K562 (cell line): ENCODE results near the gene TP73. TPM values are rescaled to one million over a fixed set of nuclear protein-coding genes. Genes with fewer than 3 reads are reported as not detected.

Source experiments
- BRF1 ChIP-seq: IDR thresholded peaks from 3 replicates; pipeline ENCODE4 v1.6.1; 2011; ENCODE audit warnings: borderline replicate concordance, mild to moderate bottlenecking; ENCODE audit not compliant: insufficient read length; ENCODE audit errors: extremely low read depth
- HMGXB4 ChIP-seq: sonication (generic); formaldehyde crosslinking; IDR thresholded peaks from 2 replicates; pipeline ENCODE4 v1.8.1; 2023; ENCODE audit warnings: mild to moderate bottlenecking, missing genetic modification reagents
- KDM5B ChIP-seq: fragments of 200-600 bp; sonication (generic); IDR thresholded peaks from 2 replicates; pipeline ENCODE4 v1.6.1; 2012; ENCODE audit warnings: low read depth, mild to moderate bottlenecking, moderate library complexity, low read length, control low read depth, inconsistent platforms; ENCODE audit not compliant: insufficient replicate concordance
- L3MBTL2 ChIP-seq: fragments of 450-650 bp; IDR thresholded peaks from 2 replicates; pipeline ENCODE4 v1.6.1; 2016; ENCODE audit warnings: mild to moderate bottlenecking, moderate library complexity
- MAFG ChIP-seq: fragments of 450-650 bp; conservative IDR thresholded peaks from 2 replicates; pipeline ENCODE4 v1.6.1; 2016; ENCODE audit warnings: missing genetic modification characterization, missing compliant biosample characterization
- OTX1 ChIP-seq: fragments of 450-650 bp; formaldehyde crosslinking; IDR thresholded peaks from 2 replicates; pipeline ENCODE4 v1.4.0; 2022; ENCODE audit warnings: mild to moderate bottlenecking
- PHF8 ChIP-seq: fragments of 200-600 bp; sonication (generic); IDR thresholded peaks from 2 replicates; pipeline ENCODE4 v1.6.1; 2012; ENCODE audit warnings: mixed run types, mild to moderate bottlenecking, inconsistent platforms, low read length, moderate library complexity, borderline replicate concordance
- PML ChIP-seq: IDR thresholded peaks from 2 replicates; pipeline ENCODE4 v1.6.1; 2012; ENCODE audit warnings: low read length, inconsistent platforms
- PTBP1 ChIP-seq: fragments of 200-400 bp; formaldehyde crosslinking; IDR thresholded peaks from 2 replicates; pipeline ENCODE4 v1.6.1; 2017; ENCODE audit warnings: low read depth, low read length
- SIN3B ChIP-seq: fragments of 450-650 bp; IDR thresholded peaks from 2 replicates; pipeline ENCODE4 v1.6.1; 2017; ENCODE audit warnings: low read depth, mild to moderate bottlenecking, moderate library complexity
- SMAD3 ChIP-seq: fragments of 450-650 bp; formaldehyde crosslinking; conservative IDR thresholded peaks from 2 replicates; pipeline ENCODE4 v1.4.0; 2020; ENCODE audit warnings: mild to moderate bottlenecking
- SNAPC5 ChIP-seq: fragments of 250-450 bp; sonication (Bioruptor Pico); IDR thresholded peaks from 2 replicates; pipeline ENCODE4 v1.8.0; 2021; ENCODE audit warnings: moderate library complexity, mild to moderate bottlenecking, inconsistent platforms
- SP1 ChIP-seq: sonication (generic); formaldehyde crosslinking; IDR thresholded peaks from 2 replicates; pipeline ENCODE4 v1.8.1; 2022; ENCODE audit warnings: mild to moderate bottlenecking, missing genetic modification reagents
- TBP ChIP-seq: optimal IDR thresholded peaks from 2 replicates; pipeline ENCODE3; 2011; ENCODE audit warnings: low read depth, low read length, improper control_type of control experiment
- USF1 ChIP-seq: sonication (generic); formaldehyde crosslinking; IDR thresholded peaks from 2 replicates; pipeline ENCODE4 v1.9.0; 2022; ENCODE audit warnings: mild to moderate bottlenecking, missing genetic modification reagents
- ZNF75A ChIP-seq: fragments of 450-650 bp; formaldehyde crosslinking; IDR thresholded peaks from 2 replicates; pipeline ENCODE4 v1.4.0; 2020; ENCODE audit warnings: mild to moderate bottlenecking
- polyA plus RNA-seq, 8 experiments: library from polyadenylated mRNA; depleted of rRNA in 4 of 8; stranded (reverse) in 5 of 8; unstranded in 3 of 8; fragments of >200 nt; fragmentation: Nextera tagmentation in 2 of 8; fragmentation: Illumina TruSeq in 1 of 8; extraction: Ambion mirVana in 2 of 8; extraction: Trizol in 1 of 8; gene quantifications; 2 replicates each; pipeline versions ENCODE4 v1.2.1 to v1.2.3, GENCODE V29; 2011 to 2014; ENCODE audit warnings: inconsistent platforms in 1 of 8, missing spikeins in 1 of 8
- total RNA-seq, 7 experiments: library from RNA; depleted of rRNA in 6 of 7; stranded (reverse); fragments of >200 nt in 6 of 7; fragmentation: Illumina TruSeq in 2 of 7; extraction: Trizol in 2 of 7; gene quantifications; 2 replicates each; pipeline versions ENCODE4 v1.2.1 to v1.2.3, GENCODE V29; 2011 to 2021; ENCODE audit warnings: low replicate concordance in 1 of 7
- TF ChIP-seq, protein P1 (sequence below): sonication (generic); formaldehyde crosslinking; IDR thresholded peaks from 2 replicates; pipeline ENCODE4 v1.8.1; 2023; ENCODE audit warnings: mild to moderate bottlenecking, missing genetic modification reagents
- TF ChIP-seq, protein P2 (sequence below): fragments of 450-650 bp; formaldehyde crosslinking; IDR thresholded peaks from 2 replicates; pipeline ENCODE4 v1.4.0; 2020; ENCODE audit warnings: mild to moderate bottlenecking, moderate library complexity
- TF ChIP-seq, protein P3 (sequence below), 2 experiments: fragments of 450-650 bp in 1 of 2; sonication (generic) in 1 of 2; formaldehyde crosslinking in 1 of 2; IDR thresholded peaks in 1 of 2; conservative IDR thresholded peaks in 1 of 2; 2 replicates each; pipeline versions ENCODE4 v1.6.1 to v1.8.1; 2016 to 2023; ENCODE audit warnings: mild to moderate bottlenecking in 2 of 2, moderate library complexity in 2 of 2, inconsistent platforms in 1 of 2, missing genetic modification reagents in 1 of 2

The TP73 gene
- total and polyA plus RNA-seq, 9 of the 15 experiments (the other 6 are each of a cell fraction or from before 2014, with no cell fraction given): 0.07 to 1.6 (median 0.40) TPM; not detected in 2

- TF ChIP-seq, protein P1, sequence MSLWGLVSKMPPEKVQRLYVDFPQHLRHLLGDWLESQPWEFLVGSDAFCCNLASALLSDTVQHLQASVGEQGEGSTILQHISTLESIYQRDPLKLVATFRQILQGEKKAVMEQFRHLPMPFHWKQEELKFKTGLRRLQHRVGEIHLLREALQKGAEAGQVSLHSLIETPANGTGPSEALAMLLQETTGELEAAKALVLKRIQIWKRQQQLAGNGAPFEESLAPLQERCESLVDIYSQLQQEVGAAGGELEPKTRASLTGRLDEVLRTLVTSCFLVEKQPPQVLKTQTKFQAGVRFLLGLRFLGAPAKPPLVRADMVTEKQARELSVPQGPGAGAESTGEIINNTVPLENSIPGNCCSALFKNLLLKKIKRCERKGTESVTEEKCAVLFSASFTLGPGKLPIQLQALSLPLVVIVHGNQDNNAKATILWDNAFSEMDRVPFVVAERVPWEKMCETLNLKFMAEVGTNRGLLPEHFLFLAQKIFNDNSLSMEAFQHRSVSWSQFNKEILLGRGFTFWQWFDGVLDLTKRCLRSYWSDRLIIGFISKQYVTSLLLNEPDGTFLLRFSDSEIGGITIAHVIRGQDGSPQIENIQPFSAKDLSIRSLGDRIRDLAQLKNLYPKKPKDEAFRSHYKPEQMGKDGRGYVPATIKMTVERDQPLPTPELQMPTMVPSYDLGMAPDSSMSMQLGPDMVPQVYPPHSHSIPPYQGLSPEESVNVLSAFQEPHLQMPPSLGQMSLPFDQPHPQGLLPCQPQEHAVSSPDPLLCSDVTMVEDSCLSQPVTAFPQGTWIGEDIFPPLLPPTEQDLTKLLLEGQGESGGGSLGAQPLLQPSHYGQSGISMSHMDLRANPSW (CRISPR knock-in tag): 0 out of 2 replicates have a peak, but pooled peaks have one; percentile 79
- TF ChIP-seq SP1 (CRISPR knock-in tag) (0 out of 2 replicates have a peak, but pooled peaks have one; percentile 29), TBP (peak; percentile 55), OTX1 (CRISPR knock-in tag) (no peak), PHF8 (peak; percentile 73; the same call in 1 of the 2 replicates), ZNF75A (no peak), SMAD3 (CRISPR knock-in tag) (no peak), BRF1 (no peak), L3MBTL2 (peak; percentile 93), SNAPC5 (no peak), PML (0 out of 2 replicates have a peak, but pooled peaks have one; percentile 24), USF1 (peak; percentile 65), SIN3B (peak; percentile 64; the same call in 1 of the 2 replicates), HMGXB4 (CRISPR knock-in tag) (0 out of 2 replicates have a peak, but pooled peaks have one; percentile 72), KDM5B (peak; percentile 67), PTBP1 (no peak), MAFG (tag) (no peak)
- TF ChIP-seq, protein P2, sequence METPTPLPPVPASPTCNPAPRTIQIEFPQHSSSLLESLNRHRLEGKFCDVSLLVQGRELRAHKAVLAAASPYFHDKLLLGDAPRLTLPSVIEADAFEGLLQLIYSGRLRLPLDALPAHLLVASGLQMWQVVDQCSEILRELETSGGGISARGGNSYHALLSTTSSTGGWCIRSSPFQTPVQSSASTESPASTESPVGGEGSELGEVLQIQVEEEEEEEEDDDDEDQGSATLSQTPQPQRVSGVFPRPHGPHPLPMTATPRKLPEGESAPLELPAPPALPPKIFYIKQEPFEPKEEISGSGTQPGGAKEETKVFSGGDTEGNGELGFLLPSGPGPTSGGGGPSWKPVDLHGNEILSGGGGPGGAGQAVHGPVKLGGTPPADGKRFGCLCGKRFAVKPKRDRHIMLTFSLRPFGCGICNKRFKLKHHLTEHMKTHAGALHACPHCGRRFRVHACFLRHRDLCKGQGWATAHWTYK (CRISPR knock-in tag): 0 out of 2 replicates have a peak, but pooled peaks have one; percentile 26
- TF ChIP-seq, protein P3, sequence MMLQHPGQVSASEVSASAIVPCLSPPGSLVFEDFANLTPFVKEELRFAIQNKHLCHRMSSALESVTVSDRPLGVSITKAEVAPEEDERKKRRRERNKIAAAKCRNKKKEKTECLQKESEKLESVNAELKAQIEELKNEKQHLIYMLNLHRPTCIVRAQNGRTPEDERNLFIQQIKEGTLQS (IDR thresholded peaks at IDR 0.05): no peak
- TF ChIP-seq, protein P3 (CRISPR knock-in tag; conservative IDR thresholded peaks at IDR 0.05): no peak
These were observed 119.9 kb downstream of the TP73 start (continued) for GRCh38 chr1:3772027-3772714.
